GM12878 (cell line): ENCODE data around the gene RBPMS2. TPM values are rescaled to one million over a fixed set of nuclear protein-coding genes. Genes with fewer than 3 reads are reported as not detected.

Source experiments
- ATAC-seq: fragments of 200-7000 bp; cut with Tn5 transposase; 3 replicates; pipeline ENCODE4 v1.9.1; 2020; ENCODE audit warnings: mild to moderate bottlenecking, moderate library complexity
- BruUV-seq: library from RNA; stranded (reverse); fragments of 400-500 nt; replicated peaks from 2 replicates; lab custom pipeline; 2021; lab: Mats Ljungman, UMichigan
- CTCF ChIA-PET: fragments of 300-600 bp; sonication (Branson Sonifier 250); formaldehyde crosslinking; extraction: SDS; loops from one replicate; lab custom pipeline; 2021; ENCODE audit warnings: inconsistent platforms; lab: Yijun Ruan, JAX
- POLR2A ChIA-PET: fragments of 350-600 bp; formaldehyde crosslinking; extraction: SDS; loops from one replicate; lab custom pipeline; 2021; ENCODE audit warnings: inconsistent platforms; lab: Charles Lee
- RAD21 ChIA-PET: fragments of 300-600 bp; sonication (Branson Sonifier 250); formaldehyde crosslinking; loops from one replicate; lab custom pipeline; 2023; ENCODE audit warnings: antibody characterized with exemption; ENCODE audit not compliant: unreplicated experiment; lab: Charles Lee
- SMC1A ChIA-PET: fragments of 300-600 bp; sonication (Branson Sonifier 250); formaldehyde crosslinking; loops from one replicate; lab custom pipeline; 2023; ENCODE audit not compliant: unreplicated experiment, uncharacterized antibody; lab: Charles Lee
- DNase-seq: peaks from one replicate; pipeline ENCODE4 v3.0.0-alpha.2; 2011; ENCODE audit warnings: low read depth, low spot score
- FAIRE-seq: peaks from 3 replicates; lab custom pipeline; 2011; peaks lifted over from hg19 to GRCh38; lab: Jason Lieb, UNC
- H2AFZ ChIP-seq: 2 replicates; pipeline ENCODE4 v1.6.0; 2011; ENCODE audit warnings: low read depth, low read length, control low read depth; ENCODE audit not compliant: control insufficient read depth
- H3K27ac ChIP-seq: 2 replicates; pipeline ENCODE4 v1.5.1; 2011; ENCODE audit warnings: control low read depth; ENCODE audit not compliant: control insufficient read depth, insufficient read depth
- H3K27me3 ChIP-seq, 2 experiments: replicated peaks in 1 of 2; 2 replicates each; pipeline versions ENCODE4 v1.6.0 to v1.6.1; 2011; ENCODE audit warnings: low read length in 1 of 2; ENCODE audit not compliant: control insufficient read depth in 2 of 2, insufficient read depth in 2 of 2
- H3K36me3 ChIP-seq, 2 experiments: 2 replicates each; pipeline ENCODE4 v1.5.1; 2011; ENCODE audit warnings: low read length in 1 of 2; ENCODE audit not compliant: control insufficient read depth in 2 of 2, insufficient read depth in 2 of 2
- H3K4me1 ChIP-seq: 2 replicates; pipeline ENCODE4 v1.6.1; 2011; ENCODE audit warnings: mild to moderate bottlenecking, low read length, moderate library complexity, mixed read lengths; ENCODE audit not compliant: control insufficient read depth, insufficient read depth
- H3K4me2 ChIP-seq: 2 replicates; pipeline ENCODE4 v1.6.0; 2011; ENCODE audit warnings: control low read depth; ENCODE audit not compliant: control insufficient read depth, insufficient read depth
- H3K4me3 ChIP-seq: fragments of 200-600 bp; sonication (generic); 2 replicates; pipeline ENCODE4 v1.5.1; 2016
- H3K79me2 ChIP-seq: 2 replicates; pipeline ENCODE4 v1.6.0; 2011; ENCODE audit warnings: low read length; ENCODE audit not compliant: control insufficient read depth, insufficient read depth
- H3K9ac ChIP-seq: 2 replicates; pipeline ENCODE4 v1.8.0; 2011; ENCODE audit warnings: low read length, control low read depth, mixed read lengths; ENCODE audit not compliant: control insufficient read depth, insufficient read depth
- H3K9me3 ChIP-seq: replicated peaks from 3 replicates; pipeline ENCODE4 v1.5.1; 2011; ENCODE audit warnings: mild to moderate bottlenecking, low read length; ENCODE audit not compliant: control insufficient read depth, insufficient read depth
- H4K20me1 ChIP-seq: 2 replicates; pipeline ENCODE4 v1.6.0; 2011; ENCODE audit not compliant: control insufficient read depth, insufficient read depth
- ATF7 ChIP-seq: fragments of 450-650 bp; IDR thresholded peaks from 2 replicates; pipeline ENCODE4 v1.6.1; 2016; ENCODE audit warnings: low read depth, mild to moderate bottlenecking
- CHD4 ChIP-seq: fragments of 200-600 bp; sonication (generic); IDR thresholded peaks from 2 replicates; pipeline ENCODE4 v1.6.1; 2016; ENCODE audit warnings: mild to moderate bottlenecking
- CTCF ChIP-seq, 3 experiments: IDR thresholded peaks in 2 of 3; conservative IDR thresholded peaks in 1 of 3; 2 replicates each; pipeline ENCODE4 v1.5.1; 2011; ENCODE audit warnings: low read depth in 3 of 3, low read length in 3 of 3, mild to moderate bottlenecking in 3 of 3, control low read depth in 2 of 3, moderate library complexity in 2 of 3, inconsistent platforms in 1 of 3, mixed read lengths in 1 of 3; ENCODE audit not compliant: control insufficient read depth in 2 of 3, insufficient read depth in 1 of 3; ENCODE audit errors: extremely low read depth in 1 of 3
- CUX1 ChIP-seq: IDR thresholded peaks from 2 replicates; pipeline ENCODE4 v1.6.1; 2012; ENCODE audit warnings: improper control_type of control experiment, low read depth, low read length; ENCODE audit not compliant: insufficient replicate concordance
- DPF2 ChIP-seq: fragments of 450-650 bp; IDR thresholded peaks from 2 replicates; pipeline ENCODE4 v1.6.1; 2017; ENCODE audit warnings: mild to moderate bottlenecking
- ETV6 ChIP-seq, 2 experiments: fragments of 450-650 bp in 1 of 2; IDR thresholded peaks in 1 of 2; conservative IDR thresholded peaks in 1 of 2; 2 replicates each; pipeline ENCODE4 v1.6.1; 2014; ENCODE audit warnings: antibody characterized with exemption in 1 of 2, borderline replicate concordance in 1 of 2, low read depth in 1 of 2, mild to moderate bottlenecking in 1 of 2, moderate library complexity in 1 of 2
- LARP7 ChIP-seq: fragments of 450-650 bp; IDR thresholded peaks from 2 replicates; pipeline ENCODE4 v1.6.1; 2017; ENCODE audit warnings: mild to moderate bottlenecking
- MEF2B ChIP-seq: fragments of 450-650 bp; IDR thresholded peaks from 2 replicates; pipeline ENCODE4 v1.6.1; 2018; ENCODE audit warnings: mild to moderate bottlenecking, moderate library complexity; ENCODE audit not compliant: partially characterized antibody, poor library complexity, severe bottlenecking
- NFIC ChIP-seq: IDR thresholded peaks from 2 replicates; pipeline ENCODE4 v1.6.1; 2012; ENCODE audit warnings: low read depth, mild to moderate bottlenecking, inconsistent platforms, low read length, moderate library complexity
- RAD51 ChIP-seq: fragments of 450-650 bp; IDR thresholded peaks from 2 replicates; pipeline ENCODE4 v1.6.1; 2016; ENCODE audit warnings: moderate library complexity, mild to moderate bottlenecking, inconsistent platforms
- RUNX3 ChIP-seq: IDR thresholded peaks from 2 replicates; pipeline ENCODE4 v1.6.1; 2012; ENCODE audit warnings: low read length, inconsistent platforms
- SMAD5 ChIP-seq: IDR thresholded peaks from 2 replicates; pipeline ENCODE4 v1.6.1; 2016; ENCODE audit warnings: antibody characterized with exemption, low read depth
- STAT3 ChIP-seq: IDR thresholded peaks from 2 replicates; pipeline ENCODE4 v1.6.1; 2011; ENCODE audit warnings: low read depth, low read length, improper control_type of control experiment
- TBL1XR1 ChIP-seq: IDR thresholded peaks from 2 replicates; pipeline ENCODE4 v1.6.1; 2012; ENCODE audit warnings: low read depth, low read length, improper control_type of control experiment
- TCF3 ChIP-seq: IDR thresholded peaks from 2 replicates; pipeline ENCODE4 v1.6.1; 2012; ENCODE audit warnings: low read depth, mild to moderate bottlenecking, low read length, borderline replicate concordance; ENCODE audit not compliant: insufficient read depth
- WGBS: methylation state at CpG from one replicate; pipeline ENCODE4 v1.1.6; 2016; ENCODE audit warnings: low lambda C conversion rate; ENCODE audit not compliant: insufficient replicate concordance, insufficient coverage; ENCODE audit errors: missing lambda C conversion rate; 5-methylcytosine and 5-hydroxymethylcytosine counted together
- in situ Hi-C: fragments of 300-500 bp; cut with MboI; formaldehyde crosslinking; loops from 9 replicates; pipeline ENCODE4 v1.14.3; 2018; ENCODE audit warnings: mixed read lengths
- intact Hi-C: fragments of 100-400 bp; cut with micrococcal nuclease; formaldehyde crosslinking; loops from one replicate; pipeline ENCODE4 v1.14.2; 2022; ENCODE audit not compliant: unreplicated experiment
- polyA plus RNA-seq, 11 experiments: library from polyadenylated mRNA; depleted of rRNA in 4 of 11; unstranded in 6 of 11; stranded (reverse) in 5 of 11; fragments of >200 nt; fragmentation: Nextera tagmentation in 4 of 11; fragmentation: Illumina TruSeq in 1 of 11; extraction: Ambion mirVana in 4 of 11; extraction: Trizol in 1 of 11; gene quantifications; 1 replicate in 1 of 11; 2 replicates in 10 of 11; pipeline versions ENCODE4 v1.2.1 to v1.2.3, GENCODE V29; 2011 to 2016; ENCODE audit warnings: inconsistent platforms in 2 of 11, missing spikeins in 2 of 11, low read depth in 1 of 11
- total RNA-seq, 4 experiments: library from RNA; depleted of rRNA in 3 of 4; stranded (reverse); fragments of >200 nt in 3 of 4; fragmentation: Illumina TruSeq in 1 of 4; extraction: Trizol in 1 of 4; gene quantifications; 2 replicates each; pipeline versions ENCODE4 v1.2.1 to v1.2.3, GENCODE V29; 2013 to 2021
- TF ChIP-seq, protein P1 (sequence below): fragments of 450-650 bp; IDR thresholded peaks from 2 replicates; pipeline ENCODE4 v1.6.1; 2018; ENCODE audit warnings: mild to moderate bottlenecking, low read depth, moderate library complexity; ENCODE audit not compliant: partially characterized antibody

Gene RBPMS2
- total and polyA plus RNA-seq, 10 of the 15 experiments (the other 5 are each of a cell fraction or from before 2014, with no cell fraction given), result 0.06 to 0.31 (median 0.19) TPM; not detected in 3

GRCh38 chr15:64763021-64763420 is 12.4 kb downstream of the RBPMS2 start:
- 83% methylated on average over 8 of the region's 8 CpGs for WGBS
- no TSS peak for BruUV-seq
- Histone ChIP-seq H2AFZ (no peak overlapping the region), H4K20me1 (no peaks in the 10 kb centered on the region), H3K27me3 (no peaks in the 10 kb centered on the region), H3K4me2 (no peak overlapping the region), H3K9ac (no peak overlapping the region), H3K4me1 (no peaks in the 10 kb centered on the region), H3K9me3 (no peaks in the 10 kb centered on the region), H3K36me3 (no peaks in the 10 kb centered on the region), H3K79me2 (no peaks in the 10 kb centered on the region), H3K27ac (no peak overlapping the region), H3K4me3 (no peak overlapping the region)
- intact Hi-C loops (no loop called here), in situ Hi-C loops (no loop called here)
- RAD21 ChIA-PET, result interaction anchor here (1.8 kb wide), 1 partner anchor 47 kb away, joined by 8 read pairs; no protein-coding TSS in a partner anchor
- POLR2A ChIA-PET, result no interaction called here
- ATAC-seq (no peak), FAIRE-seq (no peak), DNase-seq (no peak)
- SMC1A ChIA-PET, result no interaction called here
- CTCF ChIA-PET, result interaction anchor here (0.6 to 3.7 kb wide), 5 partner anchors 10 to 487 kb away, joined by 3 to 16 read pairs (median 3); no protein-coding TSS in a partner anchor
- TF ChIP-seq TCF3 (no peak), CHD4 (no peak), SMAD5 (no peak), ATF7 (no peak), MEF2B (no peak), CTCF (IDR thresholded peaks at IDR 0.05 in 2 of 3, conservative IDR thresholded peaks at IDR 0.05 in 1 of 3; ENCODE audit: control insufficient read depth in 2 of 3, extremely low read depth in 1 of 3, insufficient read depth in 1 of 3, low read depth in 3 of 3, low read length in 3 of 3) (no peak), TBL1XR1 (no peak), DPF2 (no peak), ETV6 (conservative IDR thresholded peaks at IDR 0.05 in 1 of 2, IDR thresholded peaks at IDR 0.05 in 1 of 2; ENCODE audit: borderline replicate concordance in 1 of 2, low read depth in 1 of 2) (no peak), LARP7 (no peak), NFIC (no peak), RUNX3 (no peak), CUX1 (no peak), RAD51 (no peak), STAT3 (no peak)
- TF ChIP-seq, protein P1, sequence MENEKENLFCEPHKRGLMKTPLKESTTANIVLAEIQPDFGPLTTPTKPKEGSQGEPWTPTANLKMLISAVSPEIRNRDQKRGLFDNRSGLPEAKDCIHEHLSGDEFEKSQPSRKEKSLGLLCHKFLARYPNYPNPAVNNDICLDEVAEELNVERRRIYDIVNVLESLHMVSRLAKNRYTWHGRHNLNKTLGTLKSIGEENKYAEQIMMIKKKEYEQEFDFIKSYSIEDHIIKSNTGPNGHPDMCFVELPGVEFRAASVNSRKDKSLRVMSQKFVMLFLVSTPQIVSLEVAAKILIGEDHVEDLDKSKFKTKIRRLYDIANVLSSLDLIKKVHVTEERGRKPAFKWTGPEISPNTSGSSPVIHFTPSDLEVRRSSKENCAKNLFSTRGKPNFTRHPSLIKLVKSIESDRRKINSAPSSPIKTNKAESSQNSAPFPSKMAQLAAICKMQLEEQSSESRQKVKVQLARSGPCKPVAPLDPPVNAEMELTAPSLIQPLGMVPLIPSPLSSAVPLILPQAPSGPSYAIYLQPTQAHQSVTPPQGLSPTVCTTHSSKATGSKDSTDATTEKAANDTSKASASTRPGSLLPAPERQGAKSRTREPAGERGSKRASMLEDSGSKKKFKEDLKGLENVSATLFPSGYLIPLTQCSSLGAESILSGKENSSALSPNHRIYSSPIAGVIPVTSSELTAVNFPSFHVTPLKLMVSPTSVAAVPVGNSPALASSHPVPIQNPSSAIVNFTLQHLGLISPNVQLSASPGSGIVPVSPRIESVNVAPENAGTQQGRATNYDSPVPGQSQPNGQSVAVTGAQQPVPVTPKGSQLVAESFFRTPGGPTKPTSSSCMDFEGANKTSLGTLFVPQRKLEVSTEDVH, result no peak
